ENCODE results near the gene PROX1.

GRCh38 chr1:214022810-214023425 is 35.1 kb downstream of the PROX1 start:
- TF ChIP-seq ZNF274 (IDR thresholded peaks at IDR 0.05; ENCODE audit: low read depth, low read length), result no peak
- no peak for TF ChIP-seq YY1 (IDR thresholded peaks at IDR 0.05; ENCODE audit: insufficient read depth, insufficient read length)
